ENCODE results near the gene RTKN.

RTKN gene

DNA sequence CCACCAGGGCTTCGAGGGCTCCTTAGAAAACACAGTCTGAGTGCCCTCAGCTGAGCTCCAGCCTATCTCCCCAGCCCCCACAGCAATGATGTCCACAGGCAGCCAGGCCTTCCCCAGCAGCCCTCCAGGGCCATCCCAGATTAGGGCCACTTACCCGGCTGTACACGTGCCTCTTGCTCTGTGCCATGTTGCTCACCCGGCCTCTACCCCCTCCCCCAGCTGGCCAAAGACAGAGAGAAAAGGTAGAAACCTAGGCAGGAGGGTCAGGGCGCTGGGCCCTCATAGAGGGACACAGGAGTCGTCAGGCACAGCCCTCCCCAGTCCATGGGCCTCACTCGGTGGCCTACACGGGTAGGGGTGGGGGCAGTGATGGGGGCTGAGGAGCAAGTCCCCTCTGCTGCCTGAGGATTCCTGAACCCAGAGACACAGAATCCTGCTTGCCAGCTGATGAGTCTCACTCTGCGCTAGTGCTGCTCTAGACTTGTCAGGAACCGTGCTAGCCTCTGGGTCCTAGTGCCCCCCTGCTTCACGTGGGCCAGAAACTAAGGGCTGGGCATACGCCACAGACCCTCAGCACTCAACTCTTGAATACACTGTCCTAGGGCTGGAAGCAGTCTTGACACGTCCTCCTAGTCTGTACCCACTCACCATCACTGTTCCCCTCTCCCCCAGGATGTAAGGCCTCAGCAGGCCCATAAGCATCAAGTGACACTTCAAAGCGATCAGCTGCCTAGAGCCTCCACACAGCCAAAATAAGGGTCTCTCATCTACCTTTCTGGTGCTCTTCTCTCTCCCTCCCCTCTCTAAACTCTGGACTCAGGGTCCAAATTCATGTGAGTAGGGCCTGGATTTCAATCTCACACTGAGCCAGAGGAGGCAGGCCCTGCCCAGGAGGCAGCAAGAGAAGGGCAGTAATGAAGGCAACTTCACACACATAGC lies 61.6 kb downstream of the RTKN start, which contains the start of gene DCTN1:
DCTN1 (minus strand) TSS at position 461 of the 939 bp plus-strand sequence; CDS start at position 187, 274 bp downstream.
- TF ChIP-seq FOXP2 (optimal IDR thresholded peaks at IDR 0.05; ENCODE audit: borderline replicate concordance, extremely low read depth, extremely low read length, insufficient read depth) (no peak), TAF1 (IDR thresholded peaks at IDR 0.05; ENCODE audit: borderline replicate concordance, insufficient read depth, low read length) (no peak), POLR2AphosphoS5 (IDR thresholded peaks at IDR 0.05; ENCODE audit: low read depth, low read length) (no peak), SIN3A (IDR thresholded peaks at IDR 0.05; ENCODE audit: borderline replicate concordance, insufficient read depth, low read length) (no peak)
- TF ChIP-seq, protein P1, sequence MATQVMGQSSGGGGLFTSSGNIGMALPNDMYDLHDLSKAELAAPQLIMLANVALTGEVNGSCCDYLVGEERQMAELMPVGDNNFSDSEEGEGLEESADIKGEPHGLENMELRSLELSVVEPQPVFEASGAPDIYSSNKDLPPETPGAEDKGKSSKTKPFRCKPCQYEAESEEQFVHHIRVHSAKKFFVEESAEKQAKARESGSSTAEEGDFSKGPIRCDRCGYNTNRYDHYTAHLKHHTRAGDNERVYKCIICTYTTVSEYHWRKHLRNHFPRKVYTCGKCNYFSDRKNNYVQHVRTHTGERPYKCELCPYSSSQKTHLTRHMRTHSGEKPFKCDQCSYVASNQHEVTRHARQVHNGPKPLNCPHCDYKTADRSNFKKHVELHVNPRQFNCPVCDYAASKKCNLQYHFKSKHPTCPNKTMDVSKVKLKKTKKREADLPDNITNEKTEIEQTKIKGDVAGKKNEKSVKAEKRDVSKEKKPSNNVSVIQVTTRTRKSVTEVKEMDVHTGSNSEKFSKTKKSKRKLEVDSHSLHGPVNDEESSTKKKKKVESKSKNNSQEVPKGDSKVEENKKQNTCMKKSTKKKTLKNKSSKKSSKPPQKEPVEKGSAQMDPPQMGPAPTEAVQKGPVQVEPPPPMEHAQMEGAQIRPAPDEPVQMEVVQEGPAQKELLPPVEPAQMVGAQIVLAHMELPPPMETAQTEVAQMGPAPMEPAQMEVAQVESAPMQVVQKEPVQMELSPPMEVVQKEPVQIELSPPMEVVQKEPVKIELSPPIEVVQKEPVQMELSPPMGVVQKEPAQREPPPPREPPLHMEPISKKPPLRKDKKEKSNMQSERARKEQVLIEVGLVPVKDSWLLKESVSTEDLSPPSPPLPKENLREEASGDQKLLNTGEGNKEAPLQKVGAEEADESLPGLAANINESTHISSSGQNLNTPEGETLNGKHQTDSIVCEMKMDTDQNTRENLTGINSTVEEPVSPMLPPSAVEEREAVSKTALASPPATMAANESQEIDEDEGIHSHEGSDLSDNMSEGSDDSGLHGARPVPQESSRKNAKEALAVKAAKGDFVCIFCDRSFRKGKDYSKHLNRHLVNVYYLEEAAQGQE (IDR thresholded peaks at IDR 0.05; ENCODE audit: insufficient read depth in 1 of 2, low read depth in 2 of 2, low read length in 2 of 2), result no peak

DNA sequence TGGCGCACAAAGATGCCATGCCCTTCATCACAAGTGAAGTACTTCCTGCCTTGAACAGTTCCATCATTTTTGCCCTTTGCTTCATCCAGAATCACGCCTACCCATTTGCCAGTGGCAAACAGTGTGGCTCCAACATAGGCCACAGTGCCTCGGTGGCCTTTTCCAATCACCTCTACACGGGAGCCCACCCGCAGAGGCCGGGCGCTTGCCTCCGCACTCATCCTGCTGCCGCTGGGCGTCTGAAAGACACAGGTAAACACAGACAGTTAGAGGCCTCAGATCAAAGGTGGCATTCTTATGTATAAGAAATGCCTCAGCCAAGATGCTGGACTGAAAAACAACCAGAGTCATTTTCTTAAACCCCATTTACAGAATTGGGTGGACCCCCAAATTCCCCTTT lies 63.7 kb downstream of the RTKN start:
- TF ChIP-seq, protein P1 (IDR thresholded peaks at IDR 0.05; ENCODE audit: insufficient read depth in 1 of 2, low read depth in 2 of 2, low read length in 2 of 2), result no peak
- TF ChIP-seq TAF1 (IDR thresholded peaks at IDR 0.05; ENCODE audit: borderline replicate concordance, insufficient read depth, low read length) (no peak), SIN3A (IDR thresholded peaks at IDR 0.05; ENCODE audit: borderline replicate concordance, insufficient read depth, low read length) (no peak), POLR2AphosphoS5 (IDR thresholded peaks at IDR 0.05; ENCODE audit: low read depth, low read length) (no peak), FOXP2 (optimal IDR thresholded peaks at IDR 0.05; ENCODE audit: borderline replicate concordance, extremely low read depth, extremely low read length, insufficient read depth) (no peak)

DNA sequence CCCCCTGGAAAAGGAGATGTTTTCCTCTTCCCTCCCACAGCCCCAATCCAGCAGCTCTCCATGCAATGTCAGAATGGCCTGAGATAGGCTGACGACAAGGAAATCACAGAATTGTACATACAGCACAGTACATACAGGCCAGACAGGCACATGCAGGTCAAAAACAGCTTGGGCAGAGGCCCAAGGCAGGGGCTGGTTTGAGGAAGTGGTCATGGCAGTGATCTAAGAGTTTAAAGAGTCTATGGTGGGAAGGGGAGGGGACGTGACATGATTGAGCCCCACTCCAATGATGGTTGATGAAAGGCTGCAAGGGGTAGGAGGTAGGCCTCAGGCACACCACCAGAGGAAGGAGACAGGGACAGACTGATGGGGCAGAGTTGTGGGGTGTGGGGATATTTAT lies 65.9 kb downstream of the RTKN start:
- TF ChIP-seq, protein P1 (IDR thresholded peaks at IDR 0.05; ENCODE audit: insufficient read depth in 1 of 2, low read depth in 2 of 2, low read length in 2 of 2), result no peak
- TF ChIP-seq SIN3A (IDR thresholded peaks at IDR 0.05; ENCODE audit: borderline replicate concordance, insufficient read depth, low read length), result no peak
- no peak for TF ChIP-seq POLR2AphosphoS5 (IDR thresholded peaks at IDR 0.05; ENCODE audit: low read depth, low read length)
- TF ChIP-seq TAF1 (IDR thresholded peaks at IDR 0.05; ENCODE audit: borderline replicate concordance, insufficient read depth, low read length), result no peak
- TF ChIP-seq FOXP2 (optimal IDR thresholded peaks at IDR 0.05; ENCODE audit: borderline replicate concordance, extremely low read depth, extremely low read length, insufficient read depth), result no peak

Data from PFSK-1 (cell line).